A549 (cell line): ENCODE data around the gene CDH18. TPM values are rescaled to one million over a fixed set of nuclear protein-coding genes. Genes with fewer than 3 reads are reported as not detected.
A peak's percentile ranks its signal among the peaks of the same experiment; 100 is the strongest.

Experiments
- ATAC-seq, 2 experiments: fragments of 200-7000 bp in 1 of 2; fragments of >200 bp in 1 of 2; cut with Nextera tagmentation in 1 of 2; cut with Tn5 transposase in 1 of 2; 3 replicates each; pipeline versions ENCODE4 v1.8.0 to v1.9.1; 2018 to 2020; ENCODE audit warnings: mild to moderate bottlenecking in 1 of 2, moderate library complexity in 1 of 2
- CTCF ChIA-PET: fragments of 300-600 bp; sonication (Branson Sonifier 250); formaldehyde crosslinking; extraction: SDS; loops from one replicate; lab custom pipeline; 2021; ENCODE audit warnings: antibody characterized with exemption, inconsistent platforms; lab: Yijun Ruan, JAX
- POLR2A ChIA-PET: fragments of 350-600 bp; formaldehyde crosslinking; extraction: SDS; loops from one replicate; lab custom pipeline; 2021; ENCODE audit warnings: antibody characterized with exemption, inconsistent platforms; lab: Yijun Ruan, JAX
- DNase-seq, 2 experiments: peaks; one replicate each; pipeline versions ENCODE4 v3.0.0 to v3.0.0-alpha.2; 2011 to 2016; ENCODE audit warnings: low read depth in 1 of 2, low spot score in 1 of 2
- FAIRE-seq: peaks from 2 replicates; lab custom pipeline; 2011; peaks lifted over from hg19 to GRCh38; lab: Jason Lieb, UNC
- H3K27ac ChIP-seq, 2 experiments: fragments of >200 bp; sonication (Bioruptor Twin); formaldehyde crosslinking; 3 replicates each; pipeline ENCODE4 v1.5.1; 2016 to 2017
- H3K4me1 ChIP-seq: fragments of >200 bp; sonication (Bioruptor Twin); formaldehyde crosslinking; 3 replicates; pipeline ENCODE4 v1.6.1; 2016
- H3K4me2 ChIP-seq: fragments of >200 bp; sonication (Bioruptor Twin); formaldehyde crosslinking; 3 replicates; pipeline ENCODE4 v1.6.1; 2016
- H3K4me3 ChIP-seq: fragments of >200 bp; sonication (Bioruptor Twin); formaldehyde crosslinking; 3 replicates; pipeline ENCODE4 v1.5.1; 2016
- H3K9me3 ChIP-seq: fragments of >200 bp; sonication (Bioruptor Twin); formaldehyde crosslinking; 3 replicates; pipeline ENCODE4 v1.6.1; 2016
- CBX8 ChIP-seq: fragments of 200-600 bp; sonication (generic); IDR thresholded peaks from 2 replicates; pipeline ENCODE4 v1.6.1; 2016
- EHF ChIP-seq: fragments of 250-450 bp; sonication (Bioruptor Pico); IDR thresholded peaks from 2 replicates; pipeline ENCODE4 v1.5.0; 2020; ENCODE audit warnings: mild to moderate bottlenecking
- EP300 ChIP-seq, 2 experiments: fragments of >200 bp; sonication (Bioruptor Twin); formaldehyde crosslinking; IDR thresholded peaks; 2 replicates in 1 of 2; 3 replicates in 1 of 2; pipeline ENCODE4 v1.6.1; 2016 to 2017
- ESRRA ChIP-seq: fragments of 150-350 bp; IDR thresholded peaks from 2 replicates; pipeline ENCODE4 v1.6.1; 2014; ENCODE audit warnings: mild to moderate bottlenecking, low read length, borderline replicate concordance
- FOSB ChIP-seq: fragments of 250-450 bp; sonication (Bioruptor Pico); IDR thresholded peaks from 2 replicates; pipeline ENCODE4 v1.5.0; 2020; ENCODE audit warnings: mild to moderate bottlenecking, moderate library complexity
- GATA3 ChIP-seq: IDR thresholded peaks from 2 replicates; pipeline ENCODE4 v1.6.1; 2012; ENCODE audit warnings: borderline replicate concordance
- HDAC2 ChIP-seq: fragments of 200-600 bp; sonication (generic); IDR thresholded peaks from 2 replicates; pipeline ENCODE4 v1.6.1; 2016
- HOXB5 ChIP-seq: fragments of 250-450 bp; sonication (Bioruptor Pico); IDR thresholded peaks from 2 replicates; pipeline ENCODE4 v1.5.0; 2020; ENCODE audit warnings: mild to moderate bottlenecking, moderate library complexity
- JUNB ChIP-seq: fragments of >200 bp; sonication (Bioruptor Twin); formaldehyde crosslinking; IDR thresholded peaks from 2 replicates; pipeline ENCODE4 v1.6.1; 2016
- KDM1A ChIP-seq: fragments of 200-600 bp; sonication (generic); IDR thresholded peaks from 2 replicates; pipeline ENCODE4 v1.6.1; 2016; ENCODE audit warnings: low read depth, mild to moderate bottlenecking
- KDM5A ChIP-seq: fragments of 200-600 bp; sonication (generic); IDR thresholded peaks from 2 replicates; pipeline ENCODE4 v1.6.1; 2016; ENCODE audit warnings: antibody characterized with exemption, mild to moderate bottlenecking
- MYC ChIP-seq: IDR thresholded peaks from 2 replicates; pipeline ENCODE4 v1.6.1; 2012; ENCODE audit warnings: mild to moderate bottlenecking, inconsistent platforms, low read length, improper control_type of control experiment, borderline replicate concordance
- NFE2L2 ChIP-seq: fragments of 150-350 bp; conservative IDR thresholded peaks from 2 replicates; pipeline ENCODE4 v1.6.1; 2014; ENCODE audit warnings: low read length
- PHF8 ChIP-seq: fragments of 200-600 bp; sonication (generic); IDR thresholded peaks from 2 replicates; pipeline ENCODE4 v1.6.1; 2016; ENCODE audit warnings: low read depth, mild to moderate bottlenecking, antibody characterized with exemption, moderate library complexity, borderline replicate concordance
- POLR2A ChIP-seq: IDR thresholded peaks from 2 replicates; pipeline ENCODE4 v1.6.1; 2012; ENCODE audit warnings: mild to moderate bottlenecking, low read length
- RCOR1 ChIP-seq: fragments of 150-350 bp; IDR thresholded peaks from 2 replicates; pipeline ENCODE4 v1.6.1; 2014; ENCODE audit warnings: antibody characterized with exemption, low read length, low read depth
- RFX5 ChIP-seq: fragments of 450-650 bp; IDR thresholded peaks from 2 replicates; pipeline ENCODE4 v1.7.1; 2014; ENCODE audit warnings: antibody characterized with exemption, mild to moderate bottlenecking, moderate library complexity
- SMC3 ChIP-seq: fragments of >200 bp; sonication (Bioruptor Twin); formaldehyde crosslinking; IDR thresholded peaks from 3 replicates; pipeline ENCODE4 v1.6.1; 2018; ENCODE audit warnings: inconsistent platforms
- SREBF2 ChIP-seq: fragments of 450-650 bp; IDR thresholded peaks from 2 replicates; pipeline ENCODE4 v1.6.1; 2014; ENCODE audit warnings: mild to moderate bottlenecking, moderate library complexity
- TFCP2L1 ChIP-seq: fragments of 250-450 bp; sonication (Bioruptor Pico); IDR thresholded peaks from 2 replicates; pipeline ENCODE4 v1.5.0; 2021; ENCODE audit warnings: mild to moderate bottlenecking
- ZC3H11A ChIP-seq: fragments of 450-650 bp; IDR thresholded peaks from 2 replicates; pipeline ENCODE4 v1.6.1; 2014; ENCODE audit warnings: antibody characterized with exemption, mild to moderate bottlenecking
- WGBS: methylation state at CpG from one replicate; pipeline ENCODE4 v1.1.6; 2017; ENCODE audit errors: missing lambda C conversion rate; 5-methylcytosine and 5-hydroxymethylcytosine counted together
- polyA plus RNA-seq, 4 experiments: library from polyadenylated mRNA; depleted of rRNA in 3 of 4; stranded (reverse); fragments of >200 nt; fragmentation: RNase III in 1 of 4; extraction: RNeasy Plus Mini Kit Qiagen cat#74134 plus additional on column Dnase treatment in 1 of 4; gene quantifications; 2 replicates in 3 of 4; 3 replicates in 1 of 4; pipeline ENCODE4 v1.2.3, GENCODE V29; 2011 to 2017
- TF ChIP-seq, protein P1 (sequence below): fragments of 250-450 bp; sonication (Bioruptor Pico); IDR thresholded peaks from 2 replicates; pipeline ENCODE4 v1.5.0; 2020; ENCODE audit warnings: low read depth, mild to moderate bottlenecking, moderate library complexity
- TF ChIP-seq, protein P2 (sequence below): fragments of >200 bp; sonication (Bioruptor Twin); formaldehyde crosslinking; IDR thresholded peaks from 2 replicates; pipeline ENCODE4 v1.6.1; 2016
- TF ChIP-seq, protein P3 (sequence below): fragments of 450-650 bp; IDR thresholded peaks from 2 replicates; pipeline ENCODE4 v1.6.1; 2014; ENCODE audit warnings: antibody characterized with exemption
- TF ChIP-seq, protein P4 (sequence below): IDR thresholded peaks from 2 replicates; pipeline ENCODE4 v1.6.1; 2012; ENCODE audit warnings: low read depth, borderline replicate concordance
- TF ChIP-seq, protein P5 (sequence below): fragments of 250-450 bp; sonication (Bioruptor Pico); IDR thresholded peaks from 2 replicates; pipeline ENCODE4 v1.5.0; 2021; ENCODE audit warnings: mild to moderate bottlenecking, moderate library complexity, borderline replicate concordance
- TF ChIP-seq, protein P6 (sequence below): fragments of >200 bp; sonication (Bioruptor Twin); formaldehyde crosslinking; IDR thresholded peaks from 3 replicates; pipeline ENCODE4 v1.6.1; 2016

CDH18 gene
- polyA plus RNA-seq, 2 of the 4 experiments (the other 2 are of a cell fraction) = not detected

DNA sequence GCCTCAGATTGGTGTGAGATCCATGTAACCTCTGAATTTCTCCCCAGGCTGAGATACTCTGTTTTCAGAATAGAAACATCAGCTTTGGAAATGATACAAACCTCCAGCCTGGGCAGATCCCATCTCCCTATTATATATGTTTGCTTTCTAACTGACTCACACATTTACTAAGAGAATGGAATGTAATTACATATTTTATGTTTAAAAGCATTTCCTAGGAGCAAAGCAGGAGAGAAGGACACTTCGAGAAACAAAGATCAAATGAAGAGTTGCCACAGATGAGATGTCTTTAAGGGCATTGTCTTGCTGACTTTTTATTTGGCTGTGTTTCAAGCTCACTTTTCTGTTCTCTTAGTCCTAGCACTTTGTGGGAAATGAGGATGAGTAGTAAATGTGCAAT, 96.3 kb downstream of the CDH18 start:
- H3K4me3 ChIP-seq = no peak overlapping the region
- no peak for DNase-seq
- CTCF ChIA-PET = no interaction called here
- H3K9me3 ChIP-seq = no peaks in the 10 kb centered on the region
- H3K4me1 ChIP-seq = peaks cover 11% of the 10 kb centered on the region; the same call in 2 of the 3 replicates
- no peak; a peak in 1 of 6 replicates for ATAC-seq
- no peak overlapping the region for H3K27ac ChIP-seq
- FAIRE-seq = no peak
- peak overlapping the region; percentile 43 for H3K4me2 ChIP-seq
- WGBS = 0% methylated on average over 1 of the region's 1 CpG
- POLR2A ChIA-PET = no interaction called here
- TF ChIP-seq JUNB (peak; percentile 19; the same call in 1 of the 2 replicates), EP300 (IDR thresholded peaks at IDR 0.05) (no peak), ZC3H11A (no peak), GATA3 (no peak), SMC3 (no peak)
- TF ChIP-seq, protein P1, sequence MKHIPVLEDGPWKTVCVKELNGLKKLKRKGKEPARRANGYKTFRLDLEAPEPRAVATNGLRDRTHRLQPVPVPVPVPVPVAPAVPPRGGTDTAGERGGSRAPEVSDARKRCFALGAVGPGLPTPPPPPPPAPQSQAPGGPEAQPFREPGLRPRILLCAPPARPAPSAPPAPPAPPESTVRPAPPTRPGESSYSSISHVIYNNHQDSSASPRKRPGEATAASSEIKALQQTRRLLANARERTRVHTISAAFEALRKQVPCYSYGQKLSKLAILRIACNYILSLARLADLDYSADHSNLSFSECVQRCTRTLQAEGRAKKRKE (CRISPR knock-in tag) = no peak

DNA sequence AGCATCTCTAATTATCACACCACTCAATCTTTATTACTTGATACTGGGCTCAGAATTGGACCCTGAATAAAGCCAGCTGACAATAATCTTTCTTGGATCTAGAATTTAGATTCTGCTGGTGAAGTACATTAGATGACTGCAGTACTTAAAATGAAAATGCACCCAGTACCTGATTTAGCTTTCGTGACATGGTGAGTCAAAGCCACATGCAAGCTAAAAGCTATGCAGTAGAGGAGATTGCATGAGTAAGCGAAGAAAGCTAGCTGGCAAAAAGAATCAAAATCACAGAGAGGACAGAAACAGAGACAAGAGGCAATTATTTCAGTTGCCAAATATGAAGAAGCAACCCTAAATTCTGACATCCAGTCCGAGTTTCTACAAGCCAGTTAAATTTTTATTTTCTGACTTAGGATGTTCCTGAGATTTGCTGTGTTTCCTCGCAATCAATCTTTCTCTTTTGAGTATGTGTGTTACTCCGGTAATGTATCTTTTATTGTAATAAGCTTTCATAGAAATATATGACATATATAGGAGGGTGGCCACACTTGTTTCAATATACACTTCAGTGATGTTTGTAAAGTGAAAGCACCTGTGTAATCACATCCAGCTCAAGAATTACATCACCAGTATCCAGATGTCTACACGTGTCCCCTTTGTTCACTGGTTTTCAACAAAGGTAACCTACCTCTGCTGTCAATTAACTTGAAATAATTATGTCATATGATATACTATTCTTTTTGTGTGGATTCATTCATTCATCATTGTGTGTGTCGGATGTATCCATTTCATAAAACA, 101.7 kb downstream of the CDH18 start:
- no peak overlapping the region for H3K4me3 ChIP-seq
- CTCF ChIA-PET = no interaction called here
- H3K27ac ChIP-seq = no peak overlapping the region
- no peak for FAIRE-seq
- H3K9me3 ChIP-seq = no peaks in the 10 kb centered on the region
- no peak for DNase-seq
- peaks cover 5% of the 10 kb centered on the region; the same call in 1 of the 3 replicates for H3K4me1 ChIP-seq
- no peak for TF ChIP-seq SREBF2
- TF ChIP-seq PHF8 = no peak
- TF ChIP-seq, protein P2, sequence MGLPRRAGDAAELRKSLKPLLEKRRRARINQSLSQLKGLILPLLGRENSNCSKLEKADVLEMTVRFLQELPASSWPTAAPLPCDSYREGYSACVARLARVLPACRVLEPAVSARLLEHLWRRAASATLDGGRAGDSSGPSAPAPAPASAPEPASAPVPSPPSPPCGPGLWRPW = no peak
- no peak for TF ChIP-seq RFX5
- TF ChIP-seq HDAC2 = no peak
- TF ChIP-seq HOXB5 = no peak
- TF ChIP-seq, protein P3, sequence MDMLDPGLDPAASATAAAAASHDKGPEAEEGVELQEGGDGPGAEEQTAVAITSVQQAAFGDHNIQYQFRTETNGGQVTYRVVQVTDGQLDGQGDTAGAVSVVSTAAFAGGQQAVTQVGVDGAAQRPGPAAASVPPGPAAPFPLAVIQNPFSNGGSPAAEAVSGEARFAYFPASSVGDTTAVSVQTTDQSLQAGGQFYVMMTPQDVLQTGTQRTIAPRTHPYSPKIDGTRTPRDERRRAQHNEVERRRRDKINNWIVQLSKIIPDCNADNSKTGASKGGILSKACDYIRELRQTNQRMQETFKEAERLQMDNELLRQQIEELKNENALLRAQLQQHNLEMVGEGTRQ = no peak
- no peak for TF ChIP-seq KDM5A
- no peak for TF ChIP-seq SMC3
- no peak for TF ChIP-seq KDM1A
- TF ChIP-seq CBX8 = no peak
- TF ChIP-seq POLR2A = no peak
- TF ChIP-seq, protein P4, sequence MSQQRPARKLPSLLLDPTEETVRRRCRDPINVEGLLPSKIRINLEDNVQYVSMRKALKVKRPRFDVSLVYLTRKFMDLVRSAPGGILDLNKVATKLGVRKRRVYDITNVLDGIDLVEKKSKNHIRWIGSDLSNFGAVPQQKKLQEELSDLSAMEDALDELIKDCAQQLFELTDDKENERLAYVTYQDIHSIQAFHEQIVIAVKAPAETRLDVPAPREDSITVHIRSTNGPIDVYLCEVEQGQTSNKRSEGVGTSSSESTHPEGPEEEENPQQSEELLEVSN = no peak
- no peak for TF ChIP-seq TFCP2L1 (CRISPR knock-in tag)
- POLR2A ChIA-PET = no interaction called here
- 22% methylated on average over 7 of the region's 7 CpGs for WGBS
- H3K4me2 ChIP-seq = peak overlapping the region; percentile 38
- ATAC-seq = no peak; a peak in 1 of 6 replicates

DNA sequence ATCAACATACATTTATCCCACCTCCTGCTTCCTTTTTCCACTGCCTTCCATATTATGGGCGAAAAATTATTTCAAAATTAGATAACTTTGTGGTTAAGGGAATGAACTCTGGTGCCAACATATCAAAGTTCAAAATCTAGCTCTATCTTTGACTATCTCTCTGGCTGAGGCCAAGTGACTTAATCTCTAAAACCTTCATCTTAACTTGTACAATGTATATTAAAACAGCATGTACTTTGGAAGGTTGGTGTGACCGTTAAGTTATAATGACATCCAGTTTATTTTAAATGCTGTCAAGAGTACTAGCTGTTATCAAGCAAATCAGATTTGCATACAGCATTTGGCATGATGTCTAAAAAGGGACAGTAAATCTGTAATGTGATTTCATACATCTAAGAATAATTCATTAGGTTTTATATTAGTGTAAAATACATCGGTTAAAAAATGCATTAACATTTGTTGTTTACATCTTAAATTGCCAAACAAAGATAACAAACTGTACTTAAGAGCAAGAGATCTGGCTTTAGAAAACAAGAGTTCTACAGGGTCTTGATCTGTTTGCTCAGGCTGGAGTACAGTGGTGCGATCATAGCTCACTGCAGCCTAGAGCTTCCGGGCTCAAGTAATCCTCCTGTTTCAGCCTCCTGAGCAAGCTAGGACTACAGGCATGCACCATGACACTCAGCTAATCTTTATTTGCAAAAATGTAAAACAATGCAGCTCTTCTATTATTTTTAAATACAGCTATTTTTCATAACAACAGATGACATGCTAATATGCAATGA, 102.8 kb downstream of the CDH18 start:
- no peak overlapping the region for H3K4me3 ChIP-seq
- ChIA-PET POLR2A (no interaction called here), CTCF (no interaction called here)
- no peak for DNase-seq
- no peak overlapping the region for H3K4me2 ChIP-seq
- no peaks in the 10 kb centered on the region for H3K4me1 ChIP-seq
- H3K9me3 ChIP-seq = no peaks in the 10 kb centered on the region
- H3K27ac ChIP-seq = no peak overlapping the region
- WGBS = 60% methylated on average over 5 of the region's 5 CpGs
- no peak for ATAC-seq
- FAIRE-seq = no peak
- TF ChIP-seq FOSB = no peak
- TF ChIP-seq, protein P4 = no peak
- no peak for TF ChIP-seq MYC
- no peak for TF ChIP-seq NFE2L2
- TF ChIP-seq, protein P5, sequence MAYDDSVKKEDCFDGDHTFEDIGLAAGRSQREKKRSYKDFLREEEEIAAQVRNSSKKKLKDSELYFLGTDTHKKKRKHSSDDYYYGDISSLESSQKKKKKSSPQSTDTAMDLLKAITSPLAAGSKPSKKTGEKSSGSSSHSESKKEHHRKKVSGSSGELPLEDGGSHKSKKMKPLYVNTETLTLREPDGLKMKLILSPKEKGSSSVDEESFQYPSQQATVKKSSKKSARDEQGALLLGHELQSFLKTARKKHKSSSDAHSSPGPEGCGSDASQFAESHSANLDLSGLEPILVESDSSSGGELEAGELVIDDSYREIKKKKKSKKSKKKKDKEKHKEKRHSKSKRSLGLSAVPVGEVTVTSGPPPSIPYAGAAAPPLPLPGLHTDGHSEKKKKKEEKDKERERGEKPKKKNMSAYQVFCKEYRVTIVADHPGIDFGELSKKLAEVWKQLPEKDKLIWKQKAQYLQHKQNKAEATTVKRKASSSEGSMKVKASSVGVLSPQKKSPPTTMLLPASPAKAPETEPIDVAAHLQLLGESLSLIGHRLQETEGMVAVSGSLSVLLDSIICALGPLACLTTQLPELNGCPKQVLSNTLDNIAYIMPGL (CRISPR knock-in tag) = no peak
- TF ChIP-seq RCOR1 = no peak
- TF ChIP-seq ESRRA = no peak
- no peak for TF ChIP-seq EHF
- TF ChIP-seq GATA3 = no peak
- TF ChIP-seq, protein P6, sequence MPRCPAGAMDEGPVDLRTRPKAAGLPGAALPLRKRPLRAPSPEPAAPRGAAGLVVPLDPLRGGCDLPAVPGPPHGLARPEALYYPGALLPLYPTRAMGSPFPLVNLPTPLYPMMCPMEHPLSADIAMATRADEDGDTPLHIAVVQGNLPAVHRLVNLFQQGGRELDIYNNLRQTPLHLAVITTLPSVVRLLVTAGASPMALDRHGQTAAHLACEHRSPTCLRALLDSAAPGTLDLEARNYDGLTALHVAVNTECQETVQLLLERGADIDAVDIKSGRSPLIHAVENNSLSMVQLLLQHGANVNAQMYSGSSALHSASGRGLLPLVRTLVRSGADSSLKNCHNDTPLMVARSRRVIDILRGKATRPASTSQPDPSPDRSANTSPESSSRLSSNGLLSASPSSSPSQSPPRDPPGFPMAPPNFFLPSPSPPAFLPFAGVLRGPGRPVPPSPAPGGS = no peak
- TF ChIP-seq, protein P2 = no peak
